Skin epidermis (tissue), 12 donors: ENCODE measurements around the gene ADAM15.

Experiments used
- H3K27ac ChIP-seq, 21 experiments: fragments of 200-600 bp; sonication (generic) in 11 of 21; one replicate each; pipeline ENCODE4 v1.5.0; 2020; ENCODE audit warnings: mild to moderate bottlenecking in 3 of 21, inconsistent platforms in 2 of 21, moderate library complexity in 2 of 21
- H3K4me3 ChIP-seq, 7 experiments: fragments of 200-600 bp; sonication (generic) in 2 of 7; one replicate each; pipeline ENCODE4 v1.5.0; 2020; ENCODE audit warnings: inconsistent platforms in 2 of 7, mild to moderate bottlenecking in 2 of 7, moderate library complexity in 1 of 7

The ADAM15 gene, protein sequence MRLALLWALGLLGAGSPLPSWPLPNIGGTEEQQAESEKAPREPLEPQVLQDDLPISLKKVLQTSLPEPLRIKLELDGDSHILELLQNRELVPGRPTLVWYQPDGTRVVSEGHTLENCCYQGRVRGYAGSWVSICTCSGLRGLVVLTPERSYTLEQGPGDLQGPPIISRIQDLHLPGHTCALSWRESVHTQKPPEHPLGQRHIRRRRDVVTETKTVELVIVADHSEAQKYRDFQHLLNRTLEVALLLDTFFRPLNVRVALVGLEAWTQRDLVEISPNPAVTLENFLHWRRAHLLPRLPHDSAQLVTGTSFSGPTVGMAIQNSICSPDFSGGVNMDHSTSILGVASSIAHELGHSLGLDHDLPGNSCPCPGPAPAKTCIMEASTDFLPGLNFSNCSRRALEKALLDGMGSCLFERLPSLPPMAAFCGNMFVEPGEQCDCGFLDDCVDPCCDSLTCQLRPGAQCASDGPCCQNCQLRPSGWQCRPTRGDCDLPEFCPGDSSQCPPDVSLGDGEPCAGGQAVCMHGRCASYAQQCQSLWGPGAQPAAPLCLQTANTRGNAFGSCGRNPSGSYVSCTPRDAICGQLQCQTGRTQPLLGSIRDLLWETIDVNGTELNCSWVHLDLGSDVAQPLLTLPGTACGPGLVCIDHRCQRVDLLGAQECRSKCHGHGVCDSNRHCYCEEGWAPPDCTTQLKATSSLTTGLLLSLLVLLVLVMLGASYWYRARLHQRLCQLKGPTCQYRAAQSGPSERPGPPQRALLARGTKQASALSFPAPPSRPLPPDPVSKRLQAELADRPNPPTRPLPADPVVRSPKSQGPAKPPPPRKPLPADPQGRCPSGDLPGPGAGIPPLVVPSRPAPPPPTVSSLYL

DNA sequence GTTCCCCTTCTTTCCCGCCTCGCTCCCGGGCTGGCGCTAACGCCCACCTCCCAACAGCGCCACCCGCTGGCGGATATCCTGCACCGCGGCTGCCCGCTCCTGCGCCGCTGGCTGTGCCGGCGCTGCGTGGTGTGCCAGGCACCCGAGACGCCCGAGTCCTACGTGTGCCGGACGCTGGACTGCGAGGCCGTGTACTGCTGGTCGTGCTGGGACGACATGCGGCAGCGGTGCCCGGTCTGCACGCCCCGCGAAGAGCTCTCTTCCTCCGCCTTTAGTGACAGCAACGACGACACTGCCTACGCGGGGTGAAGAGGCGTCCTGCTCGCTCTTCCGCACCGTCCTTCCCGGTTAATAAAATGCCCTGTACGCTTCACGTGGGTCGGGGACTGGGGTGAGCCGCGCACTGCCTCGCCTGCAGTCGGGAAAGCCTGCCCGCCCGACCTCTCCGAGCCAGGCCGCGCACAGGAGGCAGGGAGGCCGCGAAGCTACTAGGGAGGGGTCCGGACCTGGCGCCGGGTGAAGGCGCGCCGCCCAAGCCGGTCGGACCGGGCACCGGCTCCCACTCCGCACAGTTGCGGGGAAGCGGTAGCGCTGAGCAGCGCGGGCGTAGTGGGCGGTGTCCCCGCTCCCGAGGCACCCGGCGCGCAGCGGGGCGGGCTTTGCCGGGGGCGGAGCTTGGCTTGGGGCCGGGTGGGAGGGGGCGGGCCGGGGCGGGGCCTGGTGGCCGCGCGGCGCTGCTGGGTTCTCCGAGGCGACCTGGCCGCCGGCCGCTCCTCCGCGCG is at the start of gene ADAM15:
TSS of gene ADAM15 (plus strand) at position 757 of the 782 bp plus-strand sequence. CDS start 71 bp downstream, outside the sequence.
- peak within 1 kb of the TSS; percentile 63 to 78 (median 70) for H3K4me3 ChIP-seq
- peak within 1 kb of the TSS; percentile 31 to 97 (median 91) for H3K27ac ChIP-seq

DNA sequence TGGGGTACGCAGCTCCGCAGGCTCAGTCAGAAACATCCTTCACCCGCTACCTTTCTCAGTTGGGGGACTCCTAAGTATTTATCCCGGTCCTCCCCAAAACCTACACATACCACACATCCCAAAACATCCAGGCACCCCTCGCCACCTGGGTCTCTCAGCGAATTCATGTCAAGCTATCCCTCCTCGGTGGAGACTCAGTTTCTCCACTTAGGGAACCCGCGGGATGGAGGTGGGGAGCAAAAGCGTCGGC is 49.8 kb upstream of the ADAM15 start:
- Histone ChIP-seq H3K4me3 (peak overlapping the region; percentile 70 to 93 (median 83)), H3K27ac (peak overlapping the region; percentile 83 to 99 (median 96))

DNA sequence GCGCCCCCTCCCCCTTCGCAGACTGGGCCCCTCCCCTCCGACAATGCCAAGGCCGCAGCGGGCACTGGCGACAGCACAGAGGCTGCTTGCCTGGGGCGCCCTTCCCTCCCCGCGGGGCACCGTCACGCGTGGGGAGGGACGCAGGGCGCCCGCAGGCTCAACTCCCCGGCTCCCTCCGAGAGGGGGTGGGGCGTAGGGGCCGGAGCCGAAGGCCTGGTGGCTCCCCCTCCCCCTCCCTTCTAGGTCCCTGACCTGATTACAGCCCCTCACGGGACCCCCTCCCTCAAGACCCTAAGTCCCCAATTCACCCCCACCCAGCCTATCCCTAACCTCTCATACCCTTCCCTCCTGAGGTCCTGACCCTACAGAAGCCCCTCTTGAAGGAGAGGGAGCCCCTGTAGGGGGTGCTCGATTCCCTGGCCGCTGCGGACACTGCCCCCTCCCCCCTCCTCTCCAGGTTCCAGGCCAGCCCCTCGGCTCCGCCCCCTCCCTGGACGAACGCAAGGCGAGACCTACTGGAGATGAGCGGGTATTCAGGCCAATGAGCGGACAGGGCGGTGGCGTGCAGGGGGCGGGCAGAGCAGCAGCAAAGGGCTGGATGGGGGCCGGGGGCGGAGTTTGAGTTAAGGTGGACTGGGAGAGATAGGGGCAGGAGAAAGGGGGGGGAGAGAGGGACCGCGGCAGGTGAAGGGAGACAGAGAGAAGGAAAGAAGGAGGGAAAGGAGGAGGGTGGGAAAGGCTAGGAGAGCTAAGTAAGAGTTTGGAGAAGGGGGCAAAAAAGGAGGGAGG is 49.2 kb upstream of the ADAM15 start:
- peak overlapping the region; percentile 70 to 93 (median 83) for H3K4me3 ChIP-seq
- H3K27ac ChIP-seq: peak overlapping the region; percentile 83 to 99 (median 96)

DNA sequence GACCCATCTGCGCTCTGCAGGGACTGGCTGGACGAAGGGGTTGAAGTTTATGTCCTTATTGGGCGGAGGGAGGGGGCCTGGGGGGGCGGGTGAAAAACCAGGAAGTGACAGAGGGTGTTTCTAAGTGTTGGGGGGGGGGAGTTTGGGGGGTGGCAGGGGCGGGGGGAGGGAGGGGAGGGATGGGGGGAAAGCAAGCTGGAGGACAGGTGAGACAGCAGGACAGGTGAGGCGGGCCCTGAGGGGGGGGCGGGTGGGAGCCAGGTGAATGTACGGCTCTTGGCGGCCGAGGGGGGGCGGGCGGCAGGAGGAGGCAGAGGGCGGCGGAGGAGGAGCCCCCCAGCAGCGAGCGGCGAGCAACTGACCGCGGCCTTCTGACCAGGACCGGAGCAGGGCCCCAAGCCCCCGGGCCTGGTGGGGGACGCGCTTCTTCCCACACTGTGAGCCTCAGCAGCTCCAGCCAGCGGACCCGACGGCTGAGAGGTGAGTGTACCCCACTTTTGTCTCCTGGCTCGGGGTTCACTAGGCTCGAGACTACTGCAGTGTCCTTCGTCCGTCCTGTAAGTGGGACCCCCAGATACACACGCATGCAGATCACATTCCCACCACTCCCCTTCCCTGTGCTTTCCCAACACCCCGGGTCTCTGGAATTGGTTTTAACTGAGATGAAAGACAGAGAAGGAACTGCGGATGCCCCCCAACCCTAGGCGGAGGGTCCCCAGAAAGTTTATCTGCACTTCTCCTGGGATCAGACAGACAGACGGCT is 48.5 kb upstream of the ADAM15 start, which contains the start of gene ZBTB7B:
TSS of gene ZBTB7B (plus strand) at position 339 of the 763 bp plus-strand sequence. CDS start 11,859 bp downstream, outside the sequence.
- peak within 1 kb of the TSS; percentile 70 to 93 (median 83) for H3K4me3 ChIP-seq
- peak within 1 kb of the TSS; percentile 89 to 99 (median 96) for H3K27ac ChIP-seq

DNA sequence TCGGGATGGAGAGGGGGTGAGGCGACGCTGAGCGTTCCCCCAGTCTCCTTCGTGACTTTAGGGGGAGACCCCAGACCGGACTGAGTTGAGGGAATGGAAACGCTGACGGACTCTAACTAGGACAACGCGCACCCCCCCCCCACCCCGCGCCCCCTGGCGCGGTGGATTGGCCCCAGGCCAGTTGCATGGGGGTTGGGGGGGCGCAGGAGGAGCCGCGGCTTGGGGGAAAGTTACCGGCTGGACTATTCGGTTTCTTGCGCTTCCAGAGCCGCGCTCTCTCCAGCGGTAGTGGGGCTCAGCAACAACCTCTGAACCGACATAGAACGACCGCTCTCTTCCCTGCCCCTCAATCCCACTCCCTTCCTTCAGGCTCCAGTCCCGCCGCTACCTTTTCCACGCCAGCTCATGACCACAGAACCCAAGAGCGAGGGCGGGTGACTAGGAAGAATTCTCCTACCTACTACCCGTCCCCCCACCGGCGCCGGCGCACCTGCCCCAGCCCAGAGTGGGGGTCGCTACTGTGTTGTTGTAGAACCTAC is 47.8 kb upstream of the ADAM15 start:
- Histone ChIP-seq H3K27ac (peak overlapping the region; percentile 87 to 99 (median 96)), H3K4me3 (peak overlapping the region; percentile 70 to 93 (median 83))

DNA sequence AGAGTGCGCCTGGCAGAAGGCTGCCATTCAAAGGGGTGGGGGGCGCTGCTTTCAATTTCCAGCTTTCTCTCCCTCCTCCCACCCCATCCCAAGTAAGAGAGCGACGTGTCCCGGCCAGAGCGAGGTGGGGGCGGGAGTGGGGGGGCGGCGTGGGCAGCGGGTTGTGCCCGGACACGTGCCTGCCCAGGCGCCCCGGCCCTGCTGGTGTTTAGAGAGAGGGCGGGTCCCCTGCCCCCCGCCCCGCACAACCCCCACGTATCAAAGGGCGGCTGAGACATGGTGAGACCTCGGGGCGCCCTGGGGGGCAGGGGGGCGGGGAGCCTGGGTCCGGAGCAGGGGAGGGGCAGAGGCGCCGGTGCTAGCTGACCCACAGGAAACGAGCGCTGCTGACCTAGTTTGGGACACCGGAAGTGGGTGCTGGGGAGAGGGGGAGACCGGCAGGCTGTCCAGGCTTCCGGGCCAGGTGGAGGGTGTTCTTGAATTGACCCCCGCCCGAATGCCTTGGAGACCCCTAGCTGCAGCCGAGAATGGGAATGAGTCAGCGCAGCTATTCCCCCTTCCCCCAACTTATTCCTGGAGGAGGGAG is 47.3 kb upstream of the ADAM15 start:
- H3K4me3 ChIP-seq: peak overlapping the region; percentile 70 to 93 (median 83)
- peak overlapping the region; percentile 87 to 99 (median 96) for H3K27ac ChIP-seq

DNA sequence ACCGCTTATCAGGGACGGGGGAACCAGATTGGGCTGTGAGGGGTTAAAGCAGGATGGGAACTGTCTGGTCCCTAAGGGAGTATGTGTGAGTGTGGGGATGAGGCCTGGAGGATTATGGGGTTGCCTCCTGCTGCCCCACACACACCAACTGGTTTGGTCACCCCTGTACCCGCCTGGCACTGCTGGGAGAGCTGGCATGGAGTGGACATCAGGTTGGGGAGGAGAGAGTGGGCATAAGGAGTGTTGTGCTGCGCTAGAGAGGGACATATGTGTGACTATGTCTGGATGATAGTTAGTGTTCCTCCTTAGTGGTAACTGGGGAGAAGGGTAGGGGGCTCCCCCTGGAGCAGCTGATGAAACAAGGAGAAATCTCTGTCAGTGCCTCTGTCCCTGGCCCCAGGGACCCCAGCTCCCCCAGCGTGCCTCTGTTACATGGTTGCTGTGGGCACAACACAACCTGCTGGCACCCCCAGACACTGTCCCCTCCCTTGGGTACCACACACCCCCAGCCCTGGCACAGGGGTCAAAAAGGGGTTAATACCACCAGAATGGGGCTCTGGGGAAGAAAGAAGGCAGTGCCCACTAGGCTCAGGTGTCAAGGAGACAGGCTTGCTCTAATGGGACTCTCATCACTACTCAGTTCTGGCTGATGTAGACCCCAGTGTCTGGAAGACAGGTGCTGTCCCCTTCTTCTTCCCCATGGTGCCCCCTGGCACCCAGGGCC is 46.6 kb upstream of the ADAM15 start:
- H3K4me3 ChIP-seq: peak overlapping the region; percentile 70 to 93 (median 83)
- H3K27ac ChIP-seq: peak overlapping the region in 20 of 21 experiments; percentile 87 to 99 (median 96)

DNA sequence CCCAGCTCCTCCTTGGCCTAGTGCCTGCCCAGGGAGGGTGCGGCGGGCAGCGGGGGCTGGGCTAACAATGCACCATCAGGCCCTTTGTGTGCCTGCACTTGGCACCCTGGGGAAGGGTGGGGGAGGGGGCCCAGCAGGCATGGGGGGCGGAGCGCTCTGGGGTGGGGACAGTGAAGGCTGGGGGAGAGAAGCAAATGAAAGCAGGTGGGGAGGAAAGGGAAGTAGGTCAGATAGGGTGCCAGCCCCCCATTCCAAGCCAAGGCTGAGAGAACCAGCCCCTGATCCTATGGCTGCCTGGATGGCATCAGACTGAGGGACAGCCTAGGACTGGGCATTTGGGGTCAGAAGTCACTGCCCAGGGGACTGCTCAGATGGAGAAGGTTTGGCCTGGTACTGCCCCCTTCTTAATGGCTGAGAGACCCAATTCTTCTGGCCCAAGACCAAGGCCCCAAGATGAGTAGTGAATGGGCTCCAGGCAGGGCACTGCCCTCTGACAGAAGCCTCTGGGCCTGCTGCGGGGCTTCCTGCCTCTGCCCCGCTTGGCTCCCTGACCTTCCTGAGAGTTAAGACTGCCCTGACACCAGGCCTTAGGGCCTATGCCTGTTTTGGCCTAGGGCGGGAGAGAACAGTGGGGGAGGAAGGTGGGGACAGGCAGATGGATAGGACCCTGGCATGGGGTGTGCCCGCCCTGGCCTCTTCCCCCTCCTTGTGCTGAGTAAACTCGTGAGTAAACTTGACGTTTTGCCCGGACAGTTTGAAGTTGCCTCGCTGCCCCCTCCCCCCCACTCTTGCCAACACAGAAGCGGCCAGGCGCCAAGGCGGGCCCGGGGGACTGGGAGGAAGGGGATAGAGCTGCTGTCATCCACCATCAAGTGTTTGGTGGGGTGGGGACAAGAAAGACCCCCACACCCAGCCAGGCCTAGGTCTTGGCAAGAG is 45.8 kb upstream of the ADAM15 start:
- Histone ChIP-seq H3K4me3 (peak overlapping the region in 6 of 7 experiments; percentile 70 to 90 (median 80)), H3K27ac (peak overlapping the region; percentile 8 to 99 (median 96))

DNA sequence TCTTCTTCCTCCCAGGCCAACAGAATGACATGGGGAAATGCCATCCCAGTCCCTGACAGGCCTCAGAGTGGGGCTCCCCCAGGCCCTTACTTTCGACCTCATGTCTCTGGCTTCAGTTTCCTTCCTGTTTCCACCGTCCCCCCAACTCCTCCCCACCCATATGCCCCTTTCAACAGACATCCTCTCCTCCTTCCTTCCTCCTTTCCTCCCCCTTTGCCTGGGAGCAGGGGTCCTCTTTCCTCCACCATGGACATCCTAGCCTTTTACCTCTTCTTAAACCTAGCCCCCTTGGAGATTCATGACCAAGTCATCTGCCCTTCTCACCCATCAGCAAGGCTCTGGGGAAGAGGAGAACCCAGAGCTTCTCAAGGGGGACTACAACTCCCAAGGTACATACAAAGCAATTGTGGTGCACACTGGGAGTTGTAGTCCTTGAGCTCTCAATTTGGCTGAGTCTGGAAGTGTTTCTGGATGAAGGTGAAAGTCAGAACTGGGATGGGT is 44.5 kb upstream of the ADAM15 start:
- Histone ChIP-seq H3K4me3 (peak overlapping the region in 2 of 7 experiments; percentile 0 to 49), H3K27ac (peak overlapping the region in 20 of 21 experiments; percentile 87 to 99 (median 96))

DNA sequence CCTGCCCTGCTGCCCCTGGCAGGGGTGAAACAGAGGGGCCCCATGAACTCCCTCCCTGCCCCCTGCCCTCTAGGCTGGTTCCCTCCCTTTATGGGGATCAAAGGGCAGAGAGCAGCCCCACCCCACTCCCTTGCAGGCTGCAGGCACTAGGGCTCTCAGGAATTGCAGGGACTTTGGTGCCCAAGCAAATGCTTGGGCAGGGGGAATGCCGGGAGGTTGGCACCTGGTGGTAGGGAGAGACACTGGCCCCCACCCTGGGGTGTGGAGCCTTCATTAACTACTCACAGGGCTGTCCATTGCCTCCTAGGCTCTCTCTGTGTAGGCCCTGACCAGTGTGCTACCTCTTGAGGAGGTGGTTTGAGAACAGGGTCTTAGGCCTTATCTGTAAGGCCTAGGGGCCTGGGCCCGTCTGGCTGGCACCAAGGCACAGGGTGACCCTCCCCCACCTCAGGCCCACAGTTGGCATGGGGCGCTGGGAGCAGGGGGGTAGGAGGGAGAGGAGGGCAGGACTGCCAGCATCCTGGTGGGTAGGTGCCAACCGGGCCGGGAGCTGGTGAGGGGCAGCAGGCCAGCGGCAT is 43.8 kb upstream of the ADAM15 start:
- H3K27ac ChIP-seq: peak overlapping the region; percentile 25 to 99 (median 96)
- peak overlapping the region in 5 of 7 experiments; percentile 36 to 57 (median 42) for H3K4me3 ChIP-seq

DNA sequence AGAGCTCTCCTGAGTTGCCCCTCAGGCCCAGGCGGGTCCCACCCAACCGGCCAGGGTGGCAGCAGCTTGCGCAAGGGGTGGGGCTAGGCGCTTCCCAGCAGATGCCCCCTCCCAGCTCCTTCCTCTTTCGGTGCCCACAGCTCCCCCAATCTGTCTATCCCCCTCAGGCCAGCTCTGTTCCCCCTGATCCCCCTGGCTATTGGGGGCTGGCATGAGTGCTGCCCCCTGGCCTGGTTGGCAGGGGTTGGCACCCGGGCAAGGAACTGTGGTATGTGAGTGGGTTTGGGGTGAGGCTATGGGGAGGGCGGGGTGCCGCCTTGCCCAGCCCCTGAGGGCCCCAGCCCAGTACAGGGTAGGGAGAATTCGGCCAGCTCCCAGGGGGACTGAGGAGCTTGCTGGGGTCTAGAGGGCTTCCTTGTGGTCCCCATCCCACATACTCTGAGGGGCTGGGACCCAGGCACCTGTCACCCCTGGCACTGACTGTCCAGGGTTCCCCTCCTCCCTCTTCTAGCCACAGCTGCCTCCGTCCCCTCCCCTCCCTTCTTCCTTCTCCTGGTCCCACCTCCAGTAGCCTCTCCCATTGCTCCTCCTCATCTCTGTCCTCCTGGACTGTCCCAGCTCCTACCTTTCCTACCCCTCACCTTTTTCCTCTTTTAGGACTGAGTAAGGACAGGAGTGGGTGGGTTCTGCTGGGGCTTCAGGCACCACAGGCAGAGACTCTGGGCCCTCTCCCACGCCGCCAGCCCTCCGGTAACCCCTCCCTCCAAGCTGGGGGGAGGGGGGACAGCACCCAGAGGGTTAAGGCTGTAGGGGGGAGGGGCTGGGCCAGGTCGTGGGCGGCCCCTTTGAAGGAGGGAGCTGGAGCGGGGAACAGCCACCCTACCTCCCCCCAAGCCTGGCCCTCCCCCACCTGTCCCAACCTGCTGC is 42.8 kb upstream of the ADAM15 start:
- Histone ChIP-seq H3K27ac (peak overlapping the region; percentile 49 to 99 (median 96)), H3K4me3 (peak overlapping the region; percentile 36 to 57 (median 41))

DNA sequence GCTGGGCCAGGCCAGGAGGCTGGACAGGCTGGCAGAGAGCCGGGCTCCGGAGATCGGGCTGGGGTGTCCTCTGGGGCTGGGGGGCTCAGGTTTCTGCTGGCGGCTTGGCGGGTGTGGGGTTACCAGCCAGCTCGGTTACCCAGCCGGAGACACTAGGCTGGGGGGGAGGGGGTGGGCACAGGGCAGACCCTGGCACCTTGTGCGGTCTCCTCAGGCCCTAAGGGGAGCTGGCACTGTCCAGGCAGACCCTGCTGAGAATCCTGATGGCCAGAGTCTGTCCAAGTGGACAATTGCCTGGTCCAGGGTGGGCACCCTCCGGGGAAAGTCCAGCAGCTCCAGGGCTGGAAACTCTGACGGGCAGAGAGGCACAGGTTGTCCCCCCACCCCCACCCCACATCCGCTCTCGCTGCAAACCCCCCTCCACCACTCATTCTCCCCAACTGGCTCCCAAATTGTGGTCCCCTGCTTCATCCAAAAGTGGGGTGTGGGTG is 41.9 kb upstream of the ADAM15 start:
- Histone ChIP-seq H3K4me3 (peak overlapping the region; percentile 36 to 57 (median 41)), H3K27ac (peak overlapping the region; percentile 49 to 99 (median 96))

DNA sequence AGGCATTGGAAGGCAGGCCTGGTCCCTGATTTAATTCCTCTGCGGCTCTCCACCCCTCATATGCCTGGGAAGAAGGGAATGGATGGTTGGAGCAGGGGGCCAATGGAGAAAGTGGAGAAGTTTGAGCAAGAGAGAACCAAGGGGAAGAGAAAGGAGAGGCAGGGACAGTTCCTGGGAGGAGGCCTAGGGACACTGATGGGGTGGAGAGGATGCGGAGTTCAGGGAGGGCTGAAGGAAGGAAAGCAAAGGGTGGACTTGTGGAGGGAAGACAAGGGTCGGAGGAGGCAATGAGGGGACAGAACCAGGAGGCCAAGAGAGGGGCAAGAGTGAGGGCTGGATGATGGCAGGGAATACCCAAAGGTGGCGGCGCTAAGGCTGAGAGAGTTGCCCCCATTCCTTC is 41.4 kb upstream of the ADAM15 start:
- H3K27ac ChIP-seq: peak overlapping the region in 20 of 21 experiments; percentile 81 to 99 (median 96)

More for the DNA sequence above, 41.4 kb upstream of the ADAM15 start:
- peak overlapping the region; percentile 36 to 57 (median 41) for H3K4me3 ChIP-seq
